HPDE6-E6E7 (cell line): ENCODE results near the gene SUDS3.

ENCODE experiments used
- DNase-seq: peaks from one replicate; pipeline ENCODE4 v3.0.0; 2011; ENCODE audit warnings: missing footprints; ENCODE audit errors: extremely low spot score

Gene SUDS3

GRCh38 chr12:118356809-118357256 is 19.5 kb upstream of the SUDS3 start:
- DNase-seq: no peak

GRCh38 chr12:118357257-118358007 is 18.9 kb upstream of the SUDS3 start:
- no peak for DNase-seq

- no peak for DNase-seq
Measured at GRCh38 chr12:118358008-118358359, 18.4 kb upstream of the SUDS3 start.

GRCh38 chr12:118358612-118359540 is 17.5 kb upstream of the SUDS3 start:
- DNase-seq: no peak

GRCh38 chr12:118359541-118359915 is 16.8 kb upstream of the SUDS3 start:
- no peak for DNase-seq

- no peak for DNase-seq
Measured at GRCh38 chr12:118361092-118361404, 15.3 kb upstream of the SUDS3 start.

GRCh38 chr12:118361889-118362288 is 14.5 kb upstream of the SUDS3 start:
- DNase-seq: no peak

GRCh38 chr12:118368821-118369220 is 7.5 kb upstream of the SUDS3 start:
- no peak for DNase-seq

GRCh38 chr12:118370601-118371000 is 5.8 kb upstream of the SUDS3 start:
- DNase-seq: no peak

- no peak for DNase-seq
Measured at GRCh38 chr12:118371321-118372282, 4.8 kb upstream of the SUDS3 start.

GRCh38 chr12:118372541-118373495 is 3.5 kb upstream of the SUDS3 start, which contains the start of gene TAOK3:
TSS of gene TAOK3 (minus strand) at chr12:118372907. CDS start at chr12:118255567, 117,340 bp downstream.
- DNase-seq: peak; percentile 91

GRCh38 chr12:118373616-118374015 is 2.7 kb upstream of the SUDS3 start:
- no peak for DNase-seq

- no peak for DNase-seq
Measured at GRCh38 chr12:118374126-118374725, 2.1 kb upstream of the SUDS3 start.

GRCh38 chr12:118374909-118375308 is 1.4 kb upstream of the SUDS3 start:
- DNase-seq: no peak

GRCh38 chr12:118375348-118375747 is 1.0 kb upstream of the SUDS3 start:
- no peak for DNase-seq

GRCh38 chr12:118377021-118377883 is 897 bp downstream of the SUDS3 start:
- DNase-seq: no peak

GRCh38 chr12:118377884-118378470 is 1.6 kb downstream of the SUDS3 start:
- DNase-seq: no peak

- DNase-seq: no peak
Measured at GRCh38 chr12:118391424-118391823, 15.1 kb downstream of the SUDS3 start.

GRCh38 chr12:118391836-118392235 is 15.5 kb downstream of the SUDS3 start:
- no peak for DNase-seq
